ENCODE measurements around the gene HOXD3.

HOXD3 gene

GRCh38 chr2:176156807-176157498 is at the start of gene HOXD3:
TSS of gene HOXD3 (plus strand) at chr2:176157307. CDS start at chr2:176169115, 11,808 bp downstream.
- DNase-seq = no peak

GRCh38 chr2:176107731-176108181 is 49.4 kb upstream of the HOXD3 start:
- no peak for DNase-seq

GRCh38 chr2:176109192-176109901 is 47.8 kb upstream of the HOXD3 start:
- no peak for DNase-seq

- DNase-seq = no peak
Measured at GRCh38 chr2:176109946-176110345, 47.2 kb upstream of the HOXD3 start.

- DNase-seq = no peak
Measured at GRCh38 chr2:176110415-176111308, 46.4 kb upstream of the HOXD3 start.

GRCh38 chr2:176111309-176111663 is 45.8 kb upstream of the HOXD3 start:
- DNase-seq = peak; percentile 3

GRCh38 chr2:176111846-176112374 is 45.2 kb upstream of the HOXD3 start:
- no peak for DNase-seq

GRCh38 chr2:176112375-176113302 is 44.5 kb upstream of the HOXD3 start:
- no peak for DNase-seq

- DNase-seq = no peak
Measured at GRCh38 chr2:176114120-176114929, 42.8 kb upstream of the HOXD3 start.

GRCh38 chr2:176114930-176115625 is 42.0 kb upstream of the HOXD3 start:
- DNase-seq = no peak

GRCh38 chr2:176115883-176116813 is 41.0 kb upstream of the HOXD3 start, which contains the start of gene HOXD10:
TSS of gene HOXD10 (plus strand) at chr2:176116778. CDS start at chr2:176116834, 56 bp downstream.
- no peak for DNase-seq

- no peak for DNase-seq
Measured at GRCh38 chr2:176117162-176117822, 39.8 kb upstream of the HOXD3 start.

GRCh38 chr2:176117823-176118371 is 39.2 kb upstream of the HOXD3 start:
- no peak for DNase-seq

- DNase-seq = no peak
Measured at GRCh38 chr2:176118601-176119339, 38.3 kb upstream of the HOXD3 start.

GRCh38 chr2:176120364-176121189 is 36.5 kb upstream of the HOXD3 start:
- DNase-seq = no peak

All from NCI-H226 (cell line).